Measurements from ENCODE around the gene TRERF1.

TRERF1 gene

DNA sequence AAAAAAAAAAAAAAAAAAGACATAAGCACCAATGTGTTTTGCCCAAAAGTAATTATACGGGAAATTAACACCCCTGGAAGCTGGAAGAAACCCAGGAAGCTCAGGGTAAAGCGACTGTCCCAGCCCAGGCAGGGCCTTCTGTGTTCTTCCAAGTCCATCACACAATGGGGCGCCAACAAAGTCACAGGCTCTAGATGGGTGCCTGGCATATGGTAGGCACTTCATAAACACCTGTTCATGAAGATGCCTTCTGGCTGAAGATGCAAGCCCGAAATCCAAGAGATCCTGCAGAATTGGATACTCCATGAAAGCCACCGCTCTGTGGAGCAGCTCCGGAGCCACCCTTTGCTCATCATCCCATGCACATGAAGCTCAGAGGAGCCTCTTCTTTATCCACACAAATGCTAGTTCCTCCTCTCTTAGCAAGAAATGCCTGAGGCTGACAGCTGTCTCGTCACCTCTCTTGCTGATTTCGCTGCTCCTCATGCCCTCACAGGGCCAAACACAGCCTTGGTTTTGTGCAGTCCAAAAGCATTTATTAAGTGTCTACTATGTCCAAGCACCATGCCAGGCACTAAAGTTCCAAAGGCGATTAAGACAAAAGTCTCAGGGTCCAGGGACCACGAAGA is 76.6 kb downstream of the TRERF1 start:
- no peak for DNase-seq
- no peak overlapping the region for H3K27ac ChIP-seq
- H3K36me3 ChIP-seq (replicated peaks), result no peaks in the 10 kb centered on the region
- no peak for TF ChIP-seq CTCF (IDR thresholded peaks at IDR 0.05; ENCODE audit: low read depth, low read length, missing control alignments)
- in situ Hi-C loops (cut with HindIII; ENCODE audit: low pct_ligation_motif_present, low sequenced_read_pairs), result no loop called here
- no peaks in the 10 kb centered on the region for H3K27me3 ChIP-seq (replicated peaks)
- H3K4me3 ChIP-seq (ENCODE audit: low read depth, low read length), result no peak overlapping the region

DNA sequence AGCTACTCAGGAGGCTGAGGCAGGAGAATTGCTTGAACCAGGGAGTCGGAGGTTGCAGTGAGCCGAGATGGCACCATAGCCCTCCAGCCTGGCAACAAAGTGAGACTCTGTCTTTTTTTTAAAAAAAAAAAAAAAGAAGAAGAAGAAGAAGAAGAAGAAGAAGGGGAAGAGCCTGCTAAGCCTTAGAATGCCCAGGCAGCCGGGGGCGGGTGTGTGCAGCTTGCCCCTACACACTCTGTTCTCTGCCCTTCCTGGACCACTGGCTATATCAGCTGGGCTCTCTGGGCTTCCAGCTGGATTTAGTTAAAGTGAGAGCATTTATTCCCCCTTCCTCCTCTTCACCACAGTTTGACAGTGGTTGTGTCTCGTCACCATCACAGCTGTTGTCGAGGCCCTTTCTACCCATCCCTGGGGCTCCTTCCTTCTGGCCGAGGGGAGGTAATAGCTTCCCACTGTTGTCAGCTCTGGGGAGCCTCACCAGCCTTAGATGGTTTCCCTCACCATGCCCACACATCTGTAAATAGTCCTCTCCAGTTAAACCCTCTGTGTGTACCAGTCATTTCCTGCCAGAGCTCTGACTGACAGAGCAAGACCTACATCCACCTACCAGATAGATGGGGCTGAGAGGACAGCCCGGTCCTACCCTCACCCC is 77.6 kb downstream of the TRERF1 start:
- no peak for DNase-seq
- Histone ChIP-seq H3K36me3 (replicated peaks) (no peaks in the 10 kb centered on the region), H3K27me3 (replicated peaks) (no peaks in the 10 kb centered on the region), H3K4me3 (ENCODE audit: low read depth, low read length) (no peak overlapping the region), H3K27ac (no peak overlapping the region)
- TF ChIP-seq CTCF (IDR thresholded peaks at IDR 0.05; ENCODE audit: low read depth, low read length, missing control alignments), result no peak
- in situ Hi-C loops (cut with HindIII; ENCODE audit: low pct_ligation_motif_present, low sequenced_read_pairs), result no loop called here

DNA sequence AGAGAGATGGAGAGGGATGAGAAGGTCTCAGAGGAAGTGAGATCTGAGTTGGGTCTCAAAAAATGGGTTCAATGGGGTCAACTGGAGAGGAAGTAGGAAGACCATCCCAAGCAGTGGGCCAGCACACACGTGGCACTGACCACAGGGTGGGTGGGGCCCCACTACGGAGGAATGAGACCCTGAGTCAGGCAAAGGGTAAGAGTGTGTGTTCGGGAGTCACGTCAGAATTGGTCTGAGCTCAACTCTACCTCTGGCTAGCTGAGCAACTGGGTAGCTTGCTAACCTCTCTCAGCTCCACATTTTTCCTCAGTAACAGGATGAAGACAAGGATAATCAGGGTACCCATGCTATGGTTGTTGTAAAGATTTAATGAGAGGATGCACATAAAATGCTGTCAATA is 79.0 kb downstream of the TRERF1 start:
- no peaks in the 10 kb centered on the region for H3K27me3 ChIP-seq (replicated peaks)
- no peak for DNase-seq
- no peak for TF ChIP-seq CTCF (IDR thresholded peaks at IDR 0.05; ENCODE audit: low read depth, low read length, missing control alignments)
- no peak overlapping the region for H3K27ac ChIP-seq
- no peak overlapping the region for H3K4me3 ChIP-seq (ENCODE audit: low read depth, low read length)
- in situ Hi-C loops (cut with HindIII; ENCODE audit: low pct_ligation_motif_present, low sequenced_read_pairs), result no loop called here
- no peaks in the 10 kb centered on the region for H3K36me3 ChIP-seq (replicated peaks)

DNA sequence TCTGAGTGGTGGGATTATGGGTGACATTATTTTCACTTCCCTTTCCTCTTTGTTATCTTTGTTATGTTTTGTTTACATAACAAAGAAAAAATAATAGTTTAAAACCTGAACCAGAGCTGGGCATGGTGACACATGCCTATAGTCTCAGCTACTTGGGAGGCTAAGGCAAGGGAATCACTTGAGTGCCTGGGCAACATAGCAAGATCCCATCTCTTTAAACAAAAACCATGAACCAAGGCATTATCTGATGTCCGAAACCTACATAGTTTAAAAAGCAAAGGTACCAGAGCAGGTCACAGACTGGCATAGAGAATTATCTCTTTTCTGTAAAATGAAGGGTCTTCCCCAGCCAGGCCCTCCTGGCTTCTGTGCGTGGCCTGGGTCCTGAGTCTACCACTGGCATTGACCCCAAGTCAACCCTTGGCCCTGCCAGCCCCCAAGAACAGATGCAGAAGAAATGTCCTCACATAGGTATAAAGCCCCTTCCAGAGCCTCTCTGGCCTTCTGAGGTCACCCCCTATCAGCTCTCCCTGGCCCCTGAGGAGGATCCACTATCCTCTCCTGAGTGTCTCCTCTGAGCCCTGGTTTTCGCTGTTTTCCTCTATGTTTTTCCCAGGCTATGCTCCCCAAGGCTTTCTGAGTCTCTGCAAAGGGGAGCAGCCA is 81.3 kb downstream of the TRERF1 start:
- TF ChIP-seq CTCF (IDR thresholded peaks at IDR 0.05; ENCODE audit: low read depth, low read length, missing control alignments), result no peak
- in situ Hi-C loops (cut with HindIII; ENCODE audit: low pct_ligation_motif_present, low sequenced_read_pairs), result no loop called here

GRCh38 chr6:42369568-42369967 is 82.2 kb downstream of the TRERF1 start:
- in situ Hi-C loops (cut with HindIII; ENCODE audit: low pct_ligation_motif_present, low sequenced_read_pairs), result no loop called here
- Histone ChIP-seq H3K36me3 (replicated peaks) (no peaks in the 10 kb centered on the region), H3K27me3 (replicated peaks) (no peaks in the 10 kb centered on the region), H3K27ac (no peak overlapping the region), H3K4me3 (ENCODE audit: low read depth, low read length) (no peak overlapping the region)
- TF ChIP-seq CTCF (IDR thresholded peaks at IDR 0.05; ENCODE audit: low read depth, low read length, missing control alignments), result no peak
- DNase-seq, result no peak

More for the DNA sequence above, 81.3 kb downstream of the TRERF1 start:
- no peaks in the 10 kb centered on the region for H3K27me3 ChIP-seq (replicated peaks)
- no peak overlapping the region for H3K27ac ChIP-seq
- no peak for DNase-seq
- H3K4me3 ChIP-seq (ENCODE audit: low read depth, low read length), result no peak overlapping the region
- no peaks in the 10 kb centered on the region for H3K36me3 ChIP-seq (replicated peaks)
